ENCODE measurements around the gene PEX11A.

- TF ChIP-seq POLR2A (IDR thresholded peaks at IDR 0.05), result no peak
- TF ChIP-seq CTCF (IDR thresholded peaks at IDR 0.05), result no peak
Measured at GRCh38 chr15:89633585-89633984, 57.0 kb downstream of the PEX11A start.

All from thyroid gland (tissue), 4 donors.